ENCODE measurements around the gene CYSTM1.
A peak's percentile ranks its signal among the peaks of the same experiment; 100 is the strongest.

CYSTM1 gene

DNA sequence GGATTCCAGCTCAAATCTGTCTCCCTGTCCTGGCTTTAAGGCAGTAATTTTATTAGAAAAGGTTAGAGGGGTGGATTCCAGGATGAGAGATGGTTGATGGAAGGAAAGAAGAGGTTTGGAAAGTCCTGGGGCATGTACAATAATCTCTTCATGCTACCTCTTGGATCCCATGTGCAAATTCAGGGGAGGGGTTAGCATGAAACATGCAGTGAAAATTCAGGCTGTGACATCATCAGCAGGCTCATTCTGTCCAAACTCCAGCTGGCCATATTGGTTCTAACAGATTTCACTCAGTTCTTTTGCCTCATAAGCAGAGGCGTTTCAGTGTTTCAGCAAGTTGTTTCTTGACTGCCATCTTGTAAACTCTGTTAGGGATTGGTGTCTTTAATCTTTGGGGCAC, 55.4 kb downstream of the CYSTM1 start:
- FAIRE-seq (no peak), DNase-seq (ENCODE audit: insufficient read length, low spot score) (no peak)

DNA sequence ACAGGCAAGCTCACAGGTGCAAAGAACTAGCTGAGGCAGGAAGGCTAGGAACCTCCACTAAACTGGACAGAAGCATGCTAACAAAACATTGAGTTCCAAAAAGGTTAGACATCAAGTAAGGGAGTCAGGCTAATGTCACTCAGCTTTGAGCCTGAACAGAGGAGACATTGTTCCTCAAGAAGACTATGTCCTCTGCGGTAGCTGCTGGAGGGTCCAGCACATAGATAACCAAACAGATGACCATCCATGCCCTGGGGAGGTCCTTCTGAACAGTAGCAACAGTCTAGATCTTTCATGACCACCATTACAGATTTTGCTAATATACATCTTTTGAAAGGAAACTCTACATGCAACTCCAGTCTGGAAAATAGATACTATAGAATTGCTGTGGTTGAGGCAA, 57.7 kb downstream of the CYSTM1 start:
- FAIRE-seq, result peak; percentile 42

DNA sequence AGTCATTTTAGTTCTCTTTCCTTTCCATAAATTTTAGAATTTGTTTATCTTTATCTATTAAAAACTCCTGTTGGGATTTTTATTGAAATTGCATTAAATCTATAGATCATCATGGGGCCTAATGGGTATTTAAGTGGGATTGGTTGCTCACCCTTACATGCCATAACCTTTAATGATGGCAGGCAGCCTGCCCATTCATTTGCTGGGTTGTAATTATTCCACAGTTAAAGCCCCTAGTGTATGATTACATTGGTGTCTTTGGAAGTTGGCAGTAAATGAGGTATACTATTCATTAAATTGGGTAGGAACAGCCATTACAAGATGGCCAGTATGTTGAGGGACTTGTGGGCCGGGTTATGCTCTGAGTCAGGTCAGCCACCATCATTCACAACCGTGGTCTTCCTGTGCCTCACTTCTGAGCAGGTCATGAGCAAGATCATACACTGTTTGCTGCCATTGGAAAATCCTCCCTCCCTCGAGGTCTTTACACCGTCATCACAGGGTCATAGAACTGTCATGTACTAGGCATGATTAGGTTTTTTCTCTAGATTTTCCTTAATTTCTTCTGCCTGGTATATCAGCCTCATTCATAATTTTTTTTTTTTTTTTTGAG, 59.5 kb downstream of the CYSTM1 start:
- FAIRE-seq (no peak), DNase-seq (ENCODE audit: insufficient read length, low spot score) (no peak)

More for the DNA sequence above, 57.7 kb downstream of the CYSTM1 start:
- no peak for DNase-seq (ENCODE audit: insufficient read length, low spot score)

DNA sequence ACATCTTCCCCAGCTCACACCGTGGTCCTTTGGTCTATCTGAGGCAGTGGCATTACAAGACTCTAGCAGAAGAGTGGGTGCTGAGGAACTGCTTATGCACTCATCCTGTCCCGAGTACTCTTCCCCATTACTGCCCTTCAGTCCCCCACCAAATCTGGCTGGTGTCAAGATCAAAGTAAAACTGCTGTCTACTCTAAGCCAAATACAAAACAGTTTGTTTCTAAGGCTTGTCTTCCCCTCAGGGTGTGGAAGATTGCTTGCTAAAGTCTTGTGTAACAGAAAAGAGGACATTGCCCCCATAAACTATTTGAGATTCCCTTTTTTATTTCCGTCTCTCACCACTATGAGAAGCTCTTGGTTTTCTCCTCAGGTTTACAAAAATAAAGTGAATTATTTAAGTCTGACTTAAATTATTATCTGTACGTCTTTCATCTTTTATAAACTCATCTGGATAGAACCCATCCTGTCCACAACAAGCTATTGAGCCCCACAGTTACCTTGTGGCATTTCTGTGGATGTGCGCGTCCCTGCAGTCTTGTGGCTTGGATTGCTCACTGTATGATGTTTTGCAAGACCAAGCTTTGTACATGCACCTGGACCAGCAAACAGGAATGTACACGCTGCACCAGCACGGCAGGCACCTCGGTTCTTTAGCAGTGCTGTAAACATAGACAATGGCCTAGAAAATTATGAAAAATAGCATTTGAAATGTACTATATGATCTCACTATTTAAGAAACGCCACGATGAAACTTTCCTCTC, 61.0 kb downstream of the CYSTM1 start:
- FAIRE-seq (peak; percentile 20), DNase-seq (ENCODE audit: insufficient read length, low spot score) (no peak)

DNA sequence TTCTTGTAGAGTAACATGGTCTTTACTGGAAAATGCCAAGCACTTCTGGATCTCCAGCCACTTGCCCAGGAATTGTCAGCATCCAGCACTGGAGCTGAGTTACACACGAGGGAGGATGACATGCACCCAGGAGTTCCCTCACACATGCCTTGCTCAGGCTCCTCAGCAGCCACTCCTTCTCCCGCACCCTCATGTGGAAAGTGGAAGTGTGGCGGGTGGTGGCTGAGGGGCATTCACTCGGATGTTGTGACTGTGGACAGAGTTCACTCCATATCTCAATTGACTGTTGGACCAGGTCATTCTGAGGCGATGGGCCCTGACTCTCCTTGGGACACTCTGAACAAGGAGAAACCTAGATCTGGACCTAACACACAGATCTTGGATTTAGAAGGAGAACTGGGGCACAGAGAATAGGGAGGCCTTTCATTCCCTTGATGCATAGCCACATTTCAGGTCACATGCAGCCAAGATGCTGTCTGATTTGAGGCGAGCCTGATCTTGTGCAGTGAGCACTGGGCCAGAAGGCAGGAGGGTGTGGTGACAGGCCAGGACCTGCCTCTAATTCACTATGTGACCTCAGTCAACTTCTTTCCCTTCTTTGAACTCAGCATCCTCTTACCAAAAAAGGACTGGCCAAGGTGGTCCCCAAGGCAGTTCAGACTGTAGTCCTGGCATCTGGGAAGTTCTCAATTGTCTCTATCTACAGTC, 62.1 kb downstream of the CYSTM1 start:
- FAIRE-seq (no peak), DNase-seq (ENCODE audit: insufficient read length, low spot score) (no peak)

DNA sequence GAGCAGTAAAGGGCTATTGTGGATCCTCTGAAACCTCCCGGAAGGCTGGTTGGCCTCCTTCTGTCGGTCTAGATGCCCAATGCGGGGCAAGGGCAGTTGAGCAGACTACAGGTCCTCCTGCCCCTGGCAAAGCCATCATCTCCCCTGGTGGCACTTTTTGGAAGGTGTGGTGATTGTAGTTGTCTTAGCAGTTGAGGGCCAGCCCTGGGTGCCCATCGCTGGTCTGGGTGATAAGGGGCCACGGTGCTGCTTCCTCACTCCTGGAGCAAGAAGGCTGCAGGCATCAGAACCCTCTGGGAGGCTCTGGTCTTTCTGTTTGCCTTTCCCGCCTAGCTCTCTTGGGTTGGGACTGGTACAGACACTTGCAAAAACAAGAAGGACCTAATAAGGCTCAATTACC, 63.8 kb downstream of the CYSTM1 start:
- FAIRE-seq, result no peak

DNA sequence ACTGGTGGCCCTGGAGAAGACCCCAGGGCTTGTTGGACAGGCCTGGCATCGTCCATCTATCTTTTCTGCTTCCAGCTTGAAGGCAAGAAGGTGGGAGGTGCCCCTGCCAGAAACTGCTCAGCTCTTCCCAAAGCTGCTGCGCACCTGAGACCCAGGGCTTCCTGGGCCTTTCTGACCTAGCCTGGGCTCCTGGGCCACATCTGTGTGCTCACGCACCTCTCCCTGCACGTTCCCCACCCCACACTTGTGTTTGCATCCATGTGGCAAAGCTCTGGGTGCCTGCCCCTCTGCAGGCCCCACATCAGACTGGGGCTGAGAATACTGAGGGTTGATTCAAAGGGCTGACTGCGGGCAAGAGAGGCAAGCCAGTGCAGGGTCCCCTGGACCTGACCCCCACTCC, 64.5 kb downstream of the CYSTM1 start:
- DNase-seq (ENCODE audit: insufficient read length, low spot score) (no peak), FAIRE-seq (no peak)

More for the DNA sequence above, 63.8 kb downstream of the CYSTM1 start:
- DNase-seq (ENCODE audit: insufficient read length, low spot score), result no peak

DNA sequence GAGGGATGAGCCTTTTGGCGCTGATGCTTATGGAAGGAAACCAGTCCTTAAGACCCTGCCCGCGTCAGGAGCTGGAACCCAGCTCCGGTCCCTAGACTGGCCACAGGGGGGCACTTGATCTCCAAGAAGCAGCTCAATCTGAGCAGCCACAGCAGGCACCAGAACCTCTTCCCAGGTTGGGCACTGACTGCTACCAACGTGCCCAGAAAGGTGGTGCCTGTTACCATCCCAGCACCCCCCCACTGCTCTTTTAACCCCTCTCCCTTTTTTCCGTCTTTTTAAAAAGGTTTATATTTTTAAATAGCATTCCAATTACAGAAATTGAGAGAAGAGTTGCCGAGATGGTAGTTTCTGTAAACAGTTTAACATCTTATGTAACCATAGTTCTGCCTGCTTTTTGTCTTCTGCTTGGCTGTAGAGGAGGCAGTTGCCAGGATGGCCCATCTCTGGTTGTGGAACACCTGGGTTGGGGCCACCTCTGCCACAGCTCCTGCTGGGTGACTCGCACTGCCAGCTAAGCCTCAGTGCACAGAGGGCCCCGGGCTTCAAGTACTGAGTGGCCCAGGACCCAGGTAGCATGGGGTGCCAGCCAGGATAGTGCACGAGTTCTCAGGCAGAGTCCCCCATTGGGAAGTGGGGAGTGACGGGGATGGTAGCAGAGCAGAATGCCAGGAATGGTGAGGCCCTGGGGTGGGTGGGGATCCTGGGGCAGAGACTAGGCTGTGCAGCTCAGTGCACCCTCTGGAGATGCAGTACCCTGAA, 65.1 kb downstream of the CYSTM1 start:
- FAIRE-seq (peak; percentile 54), DNase-seq (ENCODE audit: insufficient read length, low spot score) (peak; percentile 62)

DNA sequence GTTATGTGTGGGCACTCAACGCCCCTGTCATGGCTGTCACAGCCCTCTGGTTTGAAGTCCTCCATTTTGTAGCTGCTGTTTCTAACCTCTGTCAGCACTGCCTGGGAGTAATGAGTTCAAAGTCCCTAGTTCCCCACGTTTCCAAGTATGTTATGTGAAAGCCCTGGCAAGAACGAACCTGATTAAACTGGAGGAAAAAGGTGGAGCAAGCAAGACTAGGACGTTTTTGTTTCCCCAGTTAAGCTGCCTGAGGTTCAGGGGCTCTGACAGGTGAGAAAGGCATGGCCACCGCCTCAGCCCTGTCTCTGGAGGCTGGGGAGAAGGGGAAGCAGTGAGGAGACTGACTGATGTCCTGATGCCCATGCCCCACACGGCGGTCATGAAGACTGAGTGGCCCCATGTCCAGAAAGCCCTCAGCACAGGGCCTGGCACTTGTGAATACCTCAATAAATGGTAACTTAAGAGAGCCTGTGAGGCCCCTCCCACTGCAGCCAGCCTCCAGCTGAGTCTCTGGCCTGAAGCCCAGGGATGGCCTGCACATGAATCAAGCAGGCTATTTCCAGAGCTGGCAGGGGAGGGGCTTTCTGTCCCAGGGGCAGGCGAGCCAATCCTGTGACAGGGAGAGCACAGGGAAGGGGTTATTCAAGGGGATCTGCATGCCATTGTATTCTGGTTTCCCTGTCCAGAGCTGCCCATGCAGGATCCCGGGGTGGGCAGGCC, 66.2 kb downstream of the CYSTM1 start:
- peak; percentile 55 for FAIRE-seq

DNA sequence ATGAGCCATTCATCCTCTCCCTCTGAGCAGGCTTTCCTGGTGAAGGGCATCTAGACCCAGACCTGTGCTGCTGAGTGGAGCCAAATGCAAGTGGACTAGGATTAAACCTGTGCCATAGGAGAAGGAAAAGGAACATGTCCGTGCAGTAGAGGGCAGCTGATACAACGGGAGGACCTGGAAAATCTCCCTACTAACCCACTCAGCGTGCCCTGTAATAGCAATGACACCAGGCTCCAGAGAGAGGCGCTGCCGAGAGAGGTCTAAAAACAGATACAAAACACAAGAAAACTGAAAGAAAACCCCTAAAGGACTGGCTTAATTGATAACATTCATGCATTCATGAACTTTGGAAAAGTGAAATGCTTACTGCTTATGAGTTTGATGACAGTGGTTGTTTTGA, 67.1 kb downstream of the CYSTM1 start:
- FAIRE-seq (no peak), DNase-seq (ENCODE audit: insufficient read length, low spot score) (no peak)

More for the DNA sequence above, 66.2 kb downstream of the CYSTM1 start:
- peak; percentile 78 for DNase-seq (ENCODE audit: insufficient read length, low spot score)

DNA sequence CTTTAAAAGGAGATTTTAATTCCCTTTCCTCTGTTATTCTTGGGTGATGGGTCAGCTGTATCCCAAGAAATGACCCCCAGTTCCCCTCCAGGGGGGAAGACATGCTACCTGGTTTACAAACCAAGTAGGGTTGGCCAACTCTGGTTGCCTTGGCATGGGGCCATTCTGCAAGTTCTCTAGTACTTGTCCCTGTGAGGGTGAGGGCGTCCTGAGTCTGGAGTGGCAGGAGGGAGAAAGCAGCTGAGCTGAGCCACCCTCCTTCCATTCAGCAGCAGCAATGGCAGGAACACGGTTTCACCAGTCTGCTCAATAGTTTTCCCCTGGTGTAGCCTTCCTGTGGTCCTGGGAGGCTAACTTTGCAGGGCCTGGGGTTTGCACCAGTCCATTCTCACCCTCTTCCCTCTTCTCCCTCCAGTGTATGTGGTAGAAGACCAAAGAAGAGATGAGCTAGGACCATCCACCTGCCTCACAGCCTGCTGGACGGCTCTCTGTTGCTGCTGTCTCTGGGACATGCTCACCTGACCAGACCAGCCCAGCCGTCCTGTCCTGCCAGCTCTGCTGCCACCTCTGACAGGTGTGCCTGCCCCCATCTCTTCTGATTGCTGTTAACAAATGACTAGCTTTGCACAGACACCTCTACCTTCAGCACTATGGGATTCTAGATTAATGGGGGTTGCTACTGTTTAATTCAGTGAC, 68.0 kb downstream of the CYSTM1 start:
- FAIRE-seq (no peak), DNase-seq (ENCODE audit: insufficient read length, low spot score) (no peak)

DNA sequence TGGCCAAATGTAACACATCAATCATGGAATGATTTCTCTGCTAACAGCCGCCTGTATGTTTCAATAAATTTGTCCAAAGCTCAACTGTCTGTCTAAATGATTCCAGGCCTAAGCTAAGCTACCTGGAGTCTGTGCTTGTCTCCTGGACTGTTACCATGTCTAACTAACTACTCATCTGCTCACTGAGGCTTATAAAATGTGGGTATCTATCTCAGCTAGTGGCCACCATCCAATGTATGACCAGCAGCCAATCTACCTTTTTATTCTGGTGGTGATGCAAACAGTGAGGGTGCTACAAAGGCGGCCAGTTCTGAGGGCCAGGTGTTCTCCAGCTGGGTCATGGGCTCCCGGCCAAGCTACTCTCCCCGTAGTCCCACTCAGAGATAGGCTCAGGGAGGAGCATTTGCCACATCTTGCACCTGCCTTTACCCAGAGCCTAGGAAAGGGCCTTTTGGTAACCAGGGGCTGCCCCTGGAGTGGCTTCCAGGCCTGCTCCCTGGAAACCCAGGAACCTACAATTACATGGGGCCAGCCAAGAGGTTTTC, 68.8 kb downstream of the CYSTM1 start:
- no peak for DNase-seq (ENCODE audit: insufficient read length, low spot score)

DNA sequence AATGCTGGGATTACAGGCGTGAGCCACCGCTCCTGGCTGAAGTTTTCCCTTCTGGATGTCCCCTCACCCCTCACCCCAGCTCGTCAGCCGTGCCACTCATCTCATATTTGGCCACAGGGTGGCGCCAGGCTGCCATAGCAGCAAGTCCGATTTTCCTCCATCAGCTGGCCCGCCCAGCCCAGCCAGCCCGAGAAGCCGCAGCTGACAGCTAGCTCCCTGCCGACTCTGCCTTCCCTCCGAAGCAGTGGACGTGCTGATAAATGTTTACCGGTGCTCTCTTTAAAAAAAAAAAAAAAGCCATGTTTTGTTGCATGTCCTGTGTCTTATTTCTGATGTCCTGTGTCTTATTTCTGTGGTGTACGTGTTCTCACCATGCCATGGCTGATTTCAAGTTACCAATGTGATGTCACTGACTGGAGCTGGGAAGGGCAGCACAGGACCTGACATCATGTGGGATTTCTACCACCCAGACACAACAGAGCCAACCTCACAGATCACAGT, 69.6 kb downstream of the CYSTM1 start:
- FAIRE-seq (peak; percentile 81), DNase-seq (ENCODE audit: insufficient read length, low spot score) (peak; percentile 75)

More for the DNA sequence above, 68.8 kb downstream of the CYSTM1 start:
- no peak for FAIRE-seq

DNA sequence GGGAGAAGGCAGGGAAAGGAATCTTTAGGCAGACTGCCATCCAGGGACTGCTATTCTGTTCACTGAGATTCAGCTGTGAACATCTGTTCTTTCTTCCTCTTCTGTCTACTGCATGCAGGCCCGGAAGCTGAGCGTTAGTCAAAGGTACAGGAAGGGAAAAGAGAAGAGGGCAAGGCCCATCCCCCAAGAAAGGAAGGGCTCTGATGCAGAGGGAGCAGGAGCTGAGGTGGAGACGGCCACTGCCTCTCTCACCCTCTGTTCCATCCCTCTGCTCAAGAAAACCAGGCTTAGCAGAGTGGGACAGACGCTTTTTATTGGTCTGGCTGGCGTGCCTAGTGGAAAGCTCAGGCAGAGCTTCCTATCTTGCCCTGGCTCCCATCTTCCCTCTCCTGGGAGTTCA, 70.4 kb downstream of the CYSTM1 start:
- FAIRE-seq (no peak), DNase-seq (ENCODE audit: insufficient read length, low spot score) (no peak)

DNA sequence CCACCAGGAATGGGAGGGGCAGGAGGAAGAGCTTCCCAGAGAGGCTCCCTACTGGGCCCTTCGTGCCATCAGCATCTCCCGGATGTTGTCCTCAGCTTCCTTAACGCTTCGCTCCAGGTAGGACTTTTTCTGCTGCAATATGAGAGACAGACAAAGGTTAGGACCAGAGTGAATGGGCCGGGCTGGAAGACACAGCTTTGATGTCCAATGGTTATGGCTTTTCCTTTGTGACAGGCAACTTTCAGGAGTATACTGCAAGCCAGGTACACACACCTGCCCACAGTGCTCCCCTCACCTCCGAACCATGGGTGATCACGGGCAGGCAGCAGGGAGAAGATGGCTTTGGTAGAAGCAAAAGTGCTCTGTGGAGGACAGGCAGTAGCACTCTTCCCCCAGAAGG, 70.9 kb downstream of the CYSTM1 start:
- FAIRE-seq, result no peak

DNA sequence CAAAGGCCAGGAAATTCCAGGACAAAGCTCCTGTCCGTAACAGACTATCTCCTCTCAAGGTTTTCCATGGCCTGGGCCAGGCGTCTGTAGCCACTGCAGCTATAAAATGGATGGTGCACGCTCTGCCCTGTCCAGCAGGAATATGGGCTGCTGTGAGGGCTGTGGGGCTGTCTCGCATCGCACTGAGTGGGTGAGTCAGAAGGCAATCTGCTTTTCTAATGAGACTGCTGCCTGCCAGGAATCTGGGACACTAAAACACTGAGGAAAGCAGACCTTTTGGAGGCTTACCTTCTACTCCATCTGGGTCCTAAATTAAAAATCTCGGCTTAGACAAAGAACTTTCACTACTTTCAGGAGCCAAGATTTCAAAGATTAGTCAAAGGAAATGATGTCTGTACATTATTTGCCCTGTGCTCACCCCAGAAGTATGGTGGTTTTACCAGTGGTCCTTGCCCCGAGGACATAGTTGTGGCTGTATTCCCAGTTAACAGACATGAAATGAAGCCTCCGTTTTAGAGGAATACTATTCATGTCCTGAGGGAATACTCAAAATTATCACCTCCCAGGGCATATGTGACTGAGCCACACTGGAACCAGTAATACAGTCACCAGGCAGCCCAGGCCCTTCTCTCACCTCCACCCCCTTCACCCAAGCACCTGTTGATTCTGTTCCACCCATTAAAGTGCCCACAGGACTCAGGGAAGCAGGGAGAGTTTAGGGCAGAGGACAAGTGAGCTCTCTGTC, 71.6 kb downstream of the CYSTM1 start:
- DNase-seq (ENCODE audit: insufficient read length, low spot score) (peak; percentile 29), FAIRE-seq (no peak)

More for the DNA sequence above, 70.9 kb downstream of the CYSTM1 start:
- no peak for DNase-seq (ENCODE audit: insufficient read length, low spot score)

DNA sequence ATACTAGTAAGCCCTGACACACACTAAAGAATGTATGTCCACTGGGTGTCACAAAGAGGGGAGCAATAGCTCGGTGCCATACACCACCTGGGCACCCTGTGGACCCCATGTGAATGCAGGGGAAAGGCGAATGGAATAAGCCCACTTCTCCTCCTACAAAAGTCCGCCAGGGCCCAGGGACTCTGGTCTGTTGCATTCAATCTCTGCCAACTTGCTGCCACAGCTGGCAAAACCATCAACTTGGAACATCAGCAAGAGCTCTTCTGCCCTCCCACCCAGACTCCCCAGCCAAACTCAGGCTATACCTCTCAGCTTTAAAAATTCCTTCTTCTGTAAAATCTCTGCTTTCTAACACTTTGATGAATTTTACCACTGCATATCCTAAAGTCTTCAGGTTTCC, 73.4 kb downstream of the CYSTM1 start:
- no peak for FAIRE-seq
- no peak for DNase-seq (ENCODE audit: insufficient read length, low spot score)

DNA sequence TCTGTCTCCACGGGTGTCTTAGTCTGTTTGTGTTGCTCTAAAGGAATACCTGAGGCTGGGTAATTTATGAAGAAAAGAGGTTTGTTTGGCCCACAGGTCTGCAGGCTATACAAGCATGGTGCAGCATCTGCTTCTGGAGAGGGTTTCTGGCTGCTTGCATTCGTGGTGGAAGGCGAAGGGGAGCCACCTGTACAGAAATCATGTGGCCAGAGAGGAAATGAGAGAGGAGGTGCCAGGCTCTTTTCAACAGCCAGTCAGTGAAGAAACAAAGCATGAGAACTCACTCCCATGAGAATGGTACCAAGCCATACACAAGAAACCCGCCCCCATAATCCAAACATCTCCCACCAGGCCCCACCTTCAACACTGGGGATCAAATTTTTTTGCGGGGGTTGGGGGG, 74.5 kb downstream of the CYSTM1 start:
- no peak for DNase-seq (ENCODE audit: insufficient read length, low spot score)
- FAIRE-seq, result no peak

DNA sequence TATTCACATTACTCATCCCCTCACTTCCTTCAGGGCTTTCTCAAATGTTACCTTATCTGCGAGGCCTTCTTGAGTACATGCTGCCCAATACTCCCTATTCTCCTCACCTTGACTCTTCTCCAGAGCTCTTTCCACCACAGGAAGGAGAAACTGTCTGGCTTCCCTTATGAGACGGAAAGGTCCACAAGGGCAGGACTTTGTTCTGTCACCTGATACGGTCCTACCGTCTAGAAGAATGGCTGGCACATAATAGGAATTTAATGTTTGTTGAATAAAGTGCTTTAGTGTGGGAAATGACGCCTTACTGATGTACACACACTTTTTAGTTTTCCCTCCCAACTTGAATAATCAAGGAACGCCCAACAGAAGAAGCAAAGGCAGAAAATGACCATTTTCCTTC, 75.4 kb downstream of the CYSTM1 start:
- FAIRE-seq (no peak), DNase-seq (ENCODE audit: insufficient read length, low spot score) (no peak)
